Ascending aorta (tissue), 2 donors: ENCODE results near the gene ID1. TPM values are rescaled to one million over a fixed set of nuclear protein-coding genes. Genes with fewer than 3 reads are reported as not detected.

Experiments
- DNase-seq, 2 donors: peaks; one replicate each; pipeline ENCODE4 v3.0.0-alpha.2; 2019; ENCODE audit warnings: low spot score in 2 of 2
- H3K27ac ChIP-seq, 2 donors: fragments of 200-600 bp; sonication (generic); one replicate each; pipeline ENCODE4 v1.5.1; 2016 to 2017; ENCODE audit warnings: mild to moderate bottlenecking in 1 of 2
- H3K27me3 ChIP-seq: fragments of 200-600 bp; sonication (generic); one replicate; pipeline ENCODE4 v1.5.1; 2017
- H3K36me3 ChIP-seq, 2 donors: fragments of 200-600 bp; sonication (generic); one replicate each; pipeline ENCODE4 v1.5.1; 2016
- H3K4me1 ChIP-seq, 2 donors: fragments of 200-600 bp; sonication (generic); one replicate each; pipeline ENCODE4 v1.5.1; 2016 to 2017; ENCODE audit warnings: mild to moderate bottlenecking in 1 of 2
- H3K4me3 ChIP-seq, 2 donors: fragments of 200-600 bp; sonication (generic); one replicate each; pipeline ENCODE4 v1.5.1; 2016 to 2017; ENCODE audit warnings: mild to moderate bottlenecking in 1 of 2
- H3K9me3 ChIP-seq, 2 donors: fragments of 200-600 bp; sonication (generic); one replicate each; pipeline ENCODE4 v1.5.1; 2016
- intact Hi-C: fragments of 100-400 bp; cut with DNase I; formaldehyde crosslinking; loops from one replicate; pipeline ENCODE4 v1.15.1; 2023
- total RNA-seq: library from RNA; depleted of rRNA; stranded (reverse); fragments of >200 nt; gene quantifications from one replicate; pipeline ENCODE4 v1.1.0, GENCODE V29; 2016
- TF ChIP-seq, protein P1 (sequence below), 3 experiments: fragments of 200-600 bp in 2 of 3; fragments of 450-650 bp in 1 of 3; sonication (generic) in 2 of 3; IDR thresholded peaks; one replicate each; pipeline ENCODE4 v1.5.1; 2016 to 2019; ENCODE audit warnings: antibody characterized with exemption in 3 of 3, mild to moderate bottlenecking in 1 of 3, moderate library complexity in 1 of 3

ID1 gene
- total RNA-seq, 1 donor from 2014 or later = 3,326 TPM

DNA sequence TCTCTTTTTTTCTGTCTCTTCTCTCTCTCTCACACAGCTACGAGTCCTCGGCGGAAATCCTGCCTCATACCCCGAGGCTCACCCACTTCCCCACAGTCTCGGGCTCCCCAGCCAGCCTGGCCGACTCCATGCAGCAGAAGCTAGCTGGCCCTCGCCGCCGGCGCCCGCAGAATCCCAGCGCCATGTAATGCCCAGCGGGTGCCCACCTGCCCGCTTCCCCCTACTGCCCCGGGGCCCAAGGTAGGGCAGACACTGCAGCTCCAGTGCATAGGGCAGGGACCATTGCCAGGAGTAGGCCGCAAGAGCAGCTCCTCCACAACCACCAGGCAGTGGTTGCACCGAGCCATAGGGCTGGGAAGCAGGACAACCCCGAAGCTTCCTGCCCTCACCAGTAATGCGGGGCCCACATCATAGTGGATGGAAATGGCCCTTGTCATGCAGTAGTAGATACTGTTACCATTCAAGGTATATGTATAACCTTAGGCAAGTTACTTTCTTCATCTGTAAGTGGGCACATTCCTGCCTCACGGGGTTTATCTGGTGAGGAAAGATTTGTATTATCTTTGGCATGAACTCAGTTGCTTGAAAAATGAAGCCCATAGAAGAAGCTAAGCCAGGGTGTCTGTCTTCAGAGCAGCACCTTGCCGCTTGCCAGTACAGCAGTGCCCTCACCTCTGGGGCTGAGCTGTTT, 36.9 kb upstream of the ID1 start:
- H3K4me3 ChIP-seq = no peak overlapping the region
- no peaks in the 10 kb centered on the region for H3K27me3 ChIP-seq
- TF ChIP-seq, protein P1, sequence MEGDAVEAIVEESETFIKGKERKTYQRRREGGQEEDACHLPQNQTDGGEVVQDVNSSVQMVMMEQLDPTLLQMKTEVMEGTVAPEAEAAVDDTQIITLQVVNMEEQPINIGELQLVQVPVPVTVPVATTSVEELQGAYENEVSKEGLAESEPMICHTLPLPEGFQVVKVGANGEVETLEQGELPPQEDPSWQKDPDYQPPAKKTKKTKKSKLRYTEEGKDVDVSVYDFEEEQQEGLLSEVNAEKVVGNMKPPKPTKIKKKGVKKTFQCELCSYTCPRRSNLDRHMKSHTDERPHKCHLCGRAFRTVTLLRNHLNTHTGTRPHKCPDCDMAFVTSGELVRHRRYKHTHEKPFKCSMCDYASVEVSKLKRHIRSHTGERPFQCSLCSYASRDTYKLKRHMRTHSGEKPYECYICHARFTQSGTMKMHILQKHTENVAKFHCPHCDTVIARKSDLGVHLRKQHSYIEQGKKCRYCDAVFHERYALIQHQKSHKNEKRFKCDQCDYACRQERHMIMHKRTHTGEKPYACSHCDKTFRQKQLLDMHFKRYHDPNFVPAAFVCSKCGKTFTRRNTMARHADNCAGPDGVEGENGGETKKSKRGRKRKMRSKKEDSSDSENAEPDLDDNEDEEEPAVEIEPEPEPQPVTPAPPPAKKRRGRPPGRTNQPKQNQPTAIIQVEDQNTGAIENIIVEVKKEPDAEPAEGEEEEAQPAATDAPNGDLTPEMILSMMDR (IDR thresholded peaks at IDR 0.05) = no peak
- DNase-seq = no peak
- no peaks in the 10 kb centered on the region for H3K9me3 ChIP-seq
- intact Hi-C loops = no loop called here
- peaks cover 17 to 33% of the 10 kb centered on the region in 2 donors for H3K36me3 ChIP-seq
- H3K4me1 ChIP-seq = peaks cover 5 to 16% of the 10 kb centered on the region in 2 donors
- peak overlapping the region; percentile 94 to 97 for H3K27ac ChIP-seq

GRCh38 chr20:31568773-31569162, 36.3 kb upstream of the ID1 start:
- no peaks in the 10 kb centered on the region for H3K27me3 ChIP-seq
- H3K4me1 ChIP-seq = peaks cover 9 to 21% of the 10 kb centered on the region in 2 donors
- intact Hi-C loops = loop anchor here (1.0 kb wide), 1 partner anchor 45 kb away; no protein-coding TSS in a partner anchor
- H3K27ac ChIP-seq = peak overlapping the region; percentile 94 to 97
- no peaks in the 10 kb centered on the region for H3K9me3 ChIP-seq
- TF ChIP-seq, protein P1 (IDR thresholded peaks at IDR 0.05) = no peak
- peaks cover 15 to 32% of the 10 kb centered on the region in 2 donors for H3K36me3 ChIP-seq
- no peak overlapping the region for H3K4me3 ChIP-seq
- DNase-seq = no peak

GRCh38 chr20:31569163-31570020, 35.7 kb upstream of the ID1 start:
- TF ChIP-seq, protein P1 (IDR thresholded peaks at IDR 0.05) = peak; percentile 75 to 87 (median 86)
- H3K4me1 ChIP-seq = peaks cover 9 to 22% of the 10 kb centered on the region in 2 donors
- peaks cover 9 to 26% of the 10 kb centered on the region in 2 donors for H3K36me3 ChIP-seq
- no peak overlapping the region for H3K4me3 ChIP-seq
- DNase-seq = peak in 1 of 2 donors; percentile 82
- no peaks in the 10 kb centered on the region for H3K9me3 ChIP-seq
- no peaks in the 10 kb centered on the region for H3K27me3 ChIP-seq
- intact Hi-C loops = loop anchor here (1.0 kb wide), 1 partner anchor 44 kb away; no protein-coding TSS in a partner anchor
- peak overlapping the region; percentile 94 to 97 for H3K27ac ChIP-seq

DNA sequence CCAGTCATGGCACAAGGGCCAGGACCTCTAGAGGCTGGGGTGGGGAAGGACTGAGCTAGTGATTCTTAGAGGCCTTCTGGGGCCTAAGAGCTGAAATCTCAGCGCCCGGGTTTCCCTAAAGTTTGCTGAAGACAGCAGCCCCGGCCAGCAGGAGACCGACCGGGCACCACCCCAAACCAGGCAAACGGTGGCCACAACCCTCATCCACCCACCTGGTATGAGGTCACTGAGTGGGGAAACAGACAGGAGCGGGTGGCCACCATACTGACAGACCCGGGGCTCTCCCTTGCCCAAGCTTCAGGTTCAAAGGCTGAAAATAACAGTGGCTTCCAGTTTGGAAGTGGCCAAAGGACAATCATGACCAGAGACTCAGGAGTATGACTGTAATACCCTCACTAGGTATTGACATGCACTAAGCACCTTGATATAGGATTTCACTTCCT, 35.0 kb upstream of the ID1 start:
- intact Hi-C loops = no loop called here
- DNase-seq = no peak
- no peaks in the 10 kb centered on the region for H3K27me3 ChIP-seq

More for the DNA sequence above, 35.0 kb upstream of the ID1 start:
- H3K36me3 ChIP-seq = peaks cover 2 to 20% of the 10 kb centered on the region in 2 donors
- H3K4me1 ChIP-seq = peaks cover 9 to 22% of the 10 kb centered on the region in 2 donors
- peak overlapping the region; percentile 94 to 97 for H3K27ac ChIP-seq
- H3K9me3 ChIP-seq = no peaks in the 10 kb centered on the region
- no peak overlapping the region for H3K4me3 ChIP-seq
- TF ChIP-seq, protein P1 (IDR thresholded peaks at IDR 0.05) = no peak
